GM19023 (cell line): Measurements from ENCODE around the gene AADACL3.
"Not testable (repeated sequence)": the region's sequence is repeated elsewhere in the genome, so short reads cannot be mapped to it uniquely, and the experiment has no call there.

ENCODE experiments used
- ATAC-seq: cut with Tn5 transposase; IDR thresholded peaks from one replicate; pipeline ENCODE4 v1.9.1; 2021; ENCODE audit warnings: mild to moderate bottlenecking, moderate library complexity; ENCODE audit not compliant: unreplicated experiment

Gene AADACL3

DNA sequence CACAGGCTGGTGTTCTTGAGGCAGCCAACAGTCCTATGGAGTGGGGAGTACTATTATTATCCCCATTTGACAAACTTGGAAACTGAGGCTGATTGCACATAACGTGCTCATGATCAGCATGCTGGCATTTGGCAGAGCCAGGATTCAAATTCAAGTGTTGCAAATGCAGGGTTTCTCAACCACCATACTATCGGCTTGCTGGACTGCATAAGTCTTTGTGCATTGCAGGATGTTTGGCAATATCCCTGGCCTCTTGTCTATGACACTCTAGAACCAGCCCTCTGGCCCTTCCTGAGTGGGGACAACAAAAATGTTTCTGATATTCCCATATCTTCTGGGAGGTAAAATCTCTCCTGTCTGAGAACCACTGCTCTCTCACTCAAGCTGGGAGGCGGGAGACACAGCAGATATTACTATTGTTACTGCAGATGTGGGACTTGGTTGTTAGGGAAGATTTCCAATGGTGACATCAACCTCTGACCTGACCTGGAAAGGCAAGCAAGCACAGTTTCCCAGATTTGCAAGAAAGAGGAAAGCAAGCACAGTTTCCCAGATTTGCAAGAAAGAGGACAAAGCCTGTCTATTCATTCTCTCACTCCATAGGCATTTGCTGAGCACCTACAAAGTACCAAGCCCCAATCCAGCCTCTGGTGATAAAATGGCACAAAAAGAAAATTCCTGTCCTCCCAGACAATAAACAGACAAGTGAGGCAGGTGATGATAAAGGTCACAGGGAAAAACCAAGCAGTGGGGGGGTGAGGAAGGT, 1.0 kb upstream of the AADACL3 start:
- no peak for ATAC-seq

DNA sequence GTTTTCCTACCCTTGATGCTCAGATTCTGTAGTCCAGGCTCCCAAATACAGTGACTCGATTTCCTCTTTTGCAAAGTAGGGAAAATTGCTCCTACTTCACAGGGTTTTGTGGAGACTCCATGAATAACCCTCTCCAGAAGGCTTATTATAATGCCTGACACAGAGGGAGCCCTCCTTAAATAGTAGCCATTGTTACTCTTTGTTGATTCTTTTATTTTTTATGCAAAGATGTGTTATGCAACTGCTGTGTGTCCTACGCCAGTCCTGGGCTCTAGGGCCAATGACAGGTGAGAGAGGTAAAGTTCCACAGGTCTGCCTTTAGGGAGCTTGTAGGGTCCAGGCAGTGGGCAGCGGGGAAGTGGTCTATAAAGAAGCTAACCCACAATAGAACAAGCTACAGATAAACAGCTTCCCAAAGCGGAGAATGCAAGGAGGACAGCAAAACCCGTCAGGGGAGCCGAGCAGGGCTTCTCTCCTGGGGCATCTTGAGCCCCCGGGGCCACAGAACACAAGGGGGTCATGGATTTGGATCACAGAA, 1.5 kb downstream of the AADACL3 start:
- no peak for ATAC-seq

DNA sequence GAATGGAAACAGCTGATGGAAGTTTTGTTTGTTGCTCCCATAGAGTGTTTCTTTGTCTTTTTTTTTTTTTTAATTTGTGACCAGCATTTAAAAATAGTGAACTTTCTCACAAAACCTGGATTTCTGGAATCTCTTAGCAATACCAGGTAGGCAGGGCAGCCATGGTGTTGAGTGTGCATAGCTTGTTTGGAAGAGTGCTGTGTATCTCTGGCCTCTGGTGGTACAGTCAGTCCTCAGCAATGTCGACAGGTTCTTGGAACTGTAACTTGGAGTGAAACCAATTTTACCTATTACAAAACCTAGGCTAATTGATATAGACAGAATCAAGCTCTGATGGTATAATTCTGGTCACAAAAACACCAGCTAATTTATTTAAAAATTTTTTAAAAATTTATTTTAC, 6.7 kb downstream of the AADACL3 start:
- ATAC-seq: no peak

DNA sequence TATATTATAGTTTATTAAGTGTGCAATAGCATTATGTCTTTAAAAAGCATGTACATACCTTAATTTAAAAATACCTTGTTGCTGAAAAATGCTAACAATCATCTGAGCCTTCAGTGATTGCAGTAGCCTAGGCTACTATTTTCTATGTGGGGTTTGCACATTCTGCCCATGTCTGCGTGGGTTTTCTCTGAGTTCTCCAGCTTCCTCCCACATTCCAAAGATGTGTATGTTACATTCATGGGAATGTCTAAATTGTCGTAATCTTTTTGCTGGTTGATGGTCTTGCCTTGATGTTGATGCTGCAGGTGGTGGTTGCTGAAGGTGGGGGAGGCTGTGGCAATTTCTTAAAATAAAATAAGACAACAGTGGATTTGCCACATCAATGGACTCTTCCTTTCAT, 12.5 kb downstream of the AADACL3 start:
- no peak for ATAC-seq

DNA sequence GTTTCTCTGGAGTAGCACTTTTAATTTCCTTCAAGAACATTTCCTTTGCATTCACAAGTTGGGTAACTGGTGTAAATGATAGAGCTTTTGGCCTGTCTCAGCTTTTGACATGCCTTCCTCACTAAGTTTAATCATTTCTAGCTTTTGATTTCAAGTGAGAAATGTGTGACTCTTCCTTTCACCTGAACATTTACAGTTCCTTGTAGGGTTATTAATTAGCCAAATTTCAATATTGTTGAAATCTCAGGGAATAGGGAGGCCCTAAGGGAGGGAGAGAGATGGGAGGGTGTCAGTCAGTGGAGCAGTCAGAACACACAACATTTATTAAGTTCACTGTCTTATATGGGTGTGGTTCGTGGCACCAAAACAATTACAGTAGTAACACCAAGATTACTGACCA, 14.2 kb downstream of the AADACL3 start:
- ATAC-seq: no peak

DNA sequence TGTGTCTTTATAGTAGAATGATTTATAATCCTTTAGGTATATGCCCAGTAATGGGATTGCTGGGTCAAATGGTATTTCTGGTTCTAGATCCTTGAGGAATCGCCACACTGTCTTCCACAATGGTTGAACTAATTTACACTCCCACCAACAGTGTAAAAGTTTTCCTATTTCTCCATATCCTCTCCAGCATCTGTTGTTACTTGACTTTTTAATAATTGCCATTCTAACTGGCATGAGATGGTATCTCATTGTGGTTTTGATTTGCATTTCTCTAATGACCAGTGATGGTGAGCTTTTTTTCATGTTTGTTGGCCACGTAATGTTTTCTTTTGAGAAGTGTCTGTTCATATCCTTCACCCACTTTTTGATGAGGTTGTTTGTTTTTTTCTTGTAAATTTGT, 15.2 kb downstream of the AADACL3 start:
- ATAC-seq: not testable (repeated sequence)

DNA sequence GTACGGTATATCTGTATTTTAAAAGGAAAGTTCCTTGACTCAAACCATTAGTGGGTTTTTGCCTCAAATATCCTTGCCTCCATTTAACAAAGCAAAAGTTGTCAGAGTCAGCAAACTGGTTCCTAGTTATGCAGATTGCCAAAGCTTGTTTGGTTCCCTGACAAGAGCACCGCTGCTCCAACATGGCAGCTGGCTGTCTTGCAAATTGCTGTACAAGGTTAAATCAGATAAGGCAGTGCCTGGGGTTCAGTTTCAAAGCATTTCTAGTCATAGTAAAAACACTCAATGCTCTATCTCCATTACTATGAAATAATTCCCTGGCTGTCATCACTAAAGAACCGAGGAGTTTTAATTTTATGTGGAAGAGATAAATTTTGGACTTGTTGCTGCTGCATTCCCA, 18.7 kb downstream of the AADACL3 start:
- ATAC-seq: no peak

DNA sequence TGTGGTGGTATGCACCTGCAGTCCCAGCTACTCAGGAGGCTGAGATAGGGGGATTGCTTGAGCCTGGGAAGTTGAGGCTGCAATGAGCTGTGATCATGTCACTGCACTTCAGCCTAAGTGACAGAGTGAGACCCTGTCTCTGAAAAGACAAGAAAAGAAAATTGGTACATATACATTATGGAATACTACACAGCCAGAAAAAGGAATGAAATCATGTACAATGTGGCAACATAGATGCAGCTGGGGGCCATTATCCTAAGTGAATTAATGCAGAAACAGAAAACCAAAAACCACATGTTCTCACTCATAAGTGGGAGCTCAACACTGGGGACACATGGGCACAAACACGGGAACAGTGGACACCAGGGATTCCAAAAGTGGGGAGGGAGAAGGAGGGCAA, 23.0 kb downstream of the AADACL3 start:
- no peak for ATAC-seq

DNA sequence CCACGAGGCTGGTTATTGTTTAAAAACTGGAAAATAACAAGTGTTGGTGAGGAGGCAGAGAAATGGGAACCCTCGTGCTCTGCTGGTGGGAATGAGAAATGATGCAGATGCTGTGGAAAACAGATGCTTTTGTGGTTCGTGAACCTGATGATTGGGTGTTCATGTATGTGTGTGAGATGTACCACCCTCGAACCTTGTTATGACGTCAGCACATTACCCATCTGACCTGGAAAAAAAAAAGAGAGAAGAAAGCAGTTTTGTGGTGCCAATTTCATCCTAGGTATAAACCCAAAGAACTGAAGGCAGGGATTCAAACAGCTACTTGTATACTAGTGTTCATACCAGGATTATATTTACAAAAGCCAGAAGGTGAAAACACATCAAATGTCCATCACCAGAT, 23.7 kb downstream of the AADACL3 start:
- no peak for ATAC-seq

DNA sequence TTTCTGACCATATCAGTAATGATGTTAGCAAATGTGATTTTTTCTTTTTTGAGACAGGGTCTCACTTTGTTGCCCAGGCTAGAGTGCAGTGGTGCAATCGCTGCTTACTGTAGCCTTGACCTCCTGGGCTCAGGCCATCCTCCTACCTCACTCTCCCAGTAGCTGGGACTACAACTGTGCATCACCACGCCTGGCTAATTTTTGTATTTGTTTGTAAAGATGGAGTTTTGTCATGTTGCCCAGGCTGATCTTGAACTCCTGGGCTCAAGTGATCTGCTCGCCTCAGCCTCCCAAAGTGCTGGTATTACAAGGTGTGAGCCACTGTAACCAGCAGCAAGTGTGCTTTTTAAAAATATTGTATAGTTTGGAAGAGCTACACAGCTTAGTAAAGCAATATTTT, 26.0 kb downstream of the AADACL3 start:
- no peak for ATAC-seq

DNA sequence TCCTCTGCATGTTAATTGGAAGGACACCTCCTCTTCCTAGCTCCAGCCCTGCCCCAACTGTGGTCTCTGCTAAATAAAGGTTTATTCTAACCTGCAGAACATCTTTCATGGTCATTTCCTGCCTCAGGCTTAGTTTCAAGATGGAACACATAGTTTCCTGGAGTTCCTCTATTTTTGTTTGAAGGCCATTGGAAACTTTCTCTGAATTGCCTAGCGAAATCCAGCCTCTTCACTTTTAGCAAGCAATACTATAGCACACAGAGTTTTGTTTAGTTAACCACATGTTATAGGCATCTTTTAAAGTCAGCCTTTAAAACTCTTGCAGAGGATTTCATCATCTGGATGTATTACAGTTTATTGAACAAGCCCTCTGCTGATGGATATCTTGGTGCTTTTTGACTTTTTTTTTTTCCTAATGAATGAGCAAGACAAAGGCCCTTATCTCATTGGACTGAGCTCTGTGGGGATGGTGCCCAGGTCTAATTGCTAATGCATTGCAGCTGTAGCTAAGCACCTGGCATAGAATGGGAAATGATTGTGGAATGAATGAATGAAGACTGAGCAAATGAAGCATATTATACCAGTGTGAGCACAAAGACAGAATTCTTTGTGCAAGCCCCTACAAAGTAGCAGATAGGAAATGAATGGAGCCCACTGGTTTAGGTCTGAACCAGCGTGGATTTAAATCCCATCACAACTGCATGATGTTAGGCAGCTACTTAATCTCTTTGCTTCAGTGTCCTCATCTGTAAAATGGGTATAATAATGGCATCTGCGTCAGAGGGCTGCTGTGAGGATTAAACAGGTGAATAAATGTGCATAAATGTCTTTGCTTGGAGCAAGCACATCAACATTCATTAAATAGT, 29.4 kb downstream of the AADACL3 start:
- ATAC-seq: no peak

DNA sequence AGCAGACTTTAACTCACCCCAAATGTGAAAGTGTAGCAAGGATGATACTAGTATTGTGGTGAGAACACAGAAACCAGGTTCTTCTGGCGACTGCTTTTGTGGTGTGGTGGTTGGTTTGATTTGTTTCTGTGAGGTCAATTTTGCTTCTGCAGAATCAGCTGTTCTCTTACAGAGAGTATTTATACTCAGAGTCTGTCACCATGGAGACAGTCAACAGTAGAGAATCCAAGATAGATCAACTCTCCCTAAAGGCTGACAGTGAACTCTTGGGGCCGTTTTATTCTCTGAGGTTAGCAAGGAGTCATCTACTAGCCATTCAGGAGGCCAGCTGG, 30.0 kb downstream of the AADACL3 start, which contains the start of gene CFAP107:
Gene CFAP107 (plus strand): TSS at position 209 of the 332 bp plus-strand sequence. CDS start 231 bp downstream, outside the sequence.
- ATAC-seq: no peak

DNA sequence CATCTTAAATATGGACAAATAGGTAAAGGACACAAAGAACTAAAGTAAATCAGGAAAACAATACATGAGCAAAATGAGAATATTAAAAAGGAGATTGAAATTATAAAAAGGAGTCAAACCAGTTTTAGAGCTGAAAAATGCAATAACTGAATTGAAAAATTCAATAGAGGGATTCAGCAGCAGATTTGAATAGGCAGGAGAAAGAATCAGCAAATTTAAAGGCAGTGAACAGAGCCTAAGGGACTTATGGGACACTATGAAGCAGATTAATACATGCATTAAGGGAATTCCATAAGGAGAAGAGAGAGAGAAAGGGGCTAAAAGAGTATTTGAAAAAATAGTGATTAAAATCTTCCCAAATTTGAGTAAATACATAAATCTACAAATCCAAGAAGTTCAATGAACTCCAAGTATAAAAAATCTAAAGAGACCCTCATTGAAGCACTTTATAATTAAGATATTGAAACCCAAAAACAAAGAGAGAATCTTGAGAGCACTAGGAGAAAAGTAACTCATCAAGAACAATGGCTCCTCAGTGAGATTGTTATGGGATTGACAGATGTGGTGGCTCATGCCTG, 33.0 kb downstream of the AADACL3 start:
- no peak for ATAC-seq

DNA sequence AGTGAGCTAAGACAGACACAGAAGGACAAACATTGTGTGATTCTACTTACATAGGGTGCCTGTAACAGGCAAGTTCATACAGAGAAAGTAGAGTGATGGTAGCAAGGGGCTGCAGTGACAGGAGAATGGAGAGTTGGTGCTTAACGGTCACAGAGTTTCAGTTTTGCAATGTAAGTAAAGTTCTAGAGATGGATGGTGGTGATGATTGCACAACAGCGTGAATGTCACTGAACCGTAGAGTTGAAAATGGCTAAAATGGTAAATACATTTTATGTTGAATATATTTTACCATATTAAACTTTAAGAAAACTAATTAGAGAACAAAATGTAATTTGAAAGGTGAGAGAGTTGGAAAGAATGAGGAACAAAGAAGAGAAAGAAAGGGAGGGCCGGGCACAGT, 38.8 kb downstream of the AADACL3 start:
- ATAC-seq: no peak

DNA sequence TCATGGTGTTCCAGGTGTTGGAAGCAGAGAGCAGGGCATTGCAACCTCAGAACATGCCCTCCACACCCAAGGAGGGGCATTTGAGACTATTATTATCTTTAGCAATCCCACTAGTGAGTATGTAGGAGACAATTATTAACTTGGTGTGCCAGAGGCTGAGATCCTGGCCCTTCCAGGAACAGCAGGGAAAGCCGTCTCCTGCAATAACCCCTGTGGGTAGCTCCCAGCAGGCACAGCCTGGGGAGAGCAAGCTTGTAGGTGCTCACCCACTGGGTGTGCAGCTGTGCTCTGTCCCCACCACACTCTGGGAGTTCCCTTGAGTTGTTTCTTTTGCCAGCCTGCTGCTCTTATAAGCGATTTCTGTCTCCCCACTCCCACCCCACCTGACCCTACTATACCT, 40.4 kb downstream of the AADACL3 start:
- ATAC-seq: no peak

DNA sequence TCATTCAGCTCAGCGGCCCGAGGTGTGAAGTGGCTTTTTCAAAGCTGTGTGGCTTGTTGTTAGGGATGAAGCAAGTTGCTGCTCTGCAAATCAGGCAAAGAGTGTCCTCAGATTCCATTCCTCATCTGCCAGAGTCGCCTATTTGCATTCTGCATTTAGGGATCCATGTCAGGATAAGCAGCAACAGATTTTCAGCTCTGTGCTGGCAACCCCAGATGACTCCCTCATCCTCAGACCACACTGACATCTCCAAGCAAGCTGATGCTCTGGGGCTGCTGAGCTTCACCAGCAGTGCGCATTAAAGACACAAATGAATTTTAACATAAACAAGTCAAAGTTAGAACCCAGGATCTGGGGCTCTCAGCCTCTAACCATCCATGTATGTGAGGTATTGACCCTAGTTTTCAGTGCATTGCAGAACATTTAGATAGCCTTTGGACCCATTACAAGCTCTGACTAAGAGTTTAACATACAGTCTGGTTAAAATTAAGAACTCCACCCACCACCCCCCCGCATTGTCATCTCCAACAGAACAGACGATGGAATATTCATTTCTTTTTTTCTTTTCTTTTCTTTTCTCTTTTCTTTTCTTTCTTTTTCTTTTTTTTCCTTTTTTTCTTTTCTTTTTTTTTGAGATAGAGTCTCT, 41.0 kb downstream of the AADACL3 start:
- no peak for ATAC-seq

DNA sequence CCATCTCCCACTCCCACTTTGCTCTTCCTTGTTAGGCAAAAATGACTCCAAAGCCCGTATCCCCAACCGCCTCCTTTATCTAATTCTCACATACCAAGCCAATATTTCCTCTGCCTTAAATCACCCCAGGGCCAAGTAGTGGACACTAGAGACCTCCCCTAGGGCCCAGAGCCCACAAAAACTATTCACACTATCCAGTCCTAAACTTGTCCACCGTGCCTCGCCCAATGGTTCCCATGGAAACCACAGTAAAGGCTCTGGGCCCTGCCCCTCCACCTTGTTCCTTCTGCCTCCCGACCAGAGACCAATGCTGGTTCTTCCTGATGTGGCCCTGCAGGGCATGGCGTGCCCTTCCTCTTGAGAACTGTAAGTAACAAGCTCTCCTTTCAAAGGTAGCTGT, 41.9 kb downstream of the AADACL3 start:
- no peak for ATAC-seq

DNA sequence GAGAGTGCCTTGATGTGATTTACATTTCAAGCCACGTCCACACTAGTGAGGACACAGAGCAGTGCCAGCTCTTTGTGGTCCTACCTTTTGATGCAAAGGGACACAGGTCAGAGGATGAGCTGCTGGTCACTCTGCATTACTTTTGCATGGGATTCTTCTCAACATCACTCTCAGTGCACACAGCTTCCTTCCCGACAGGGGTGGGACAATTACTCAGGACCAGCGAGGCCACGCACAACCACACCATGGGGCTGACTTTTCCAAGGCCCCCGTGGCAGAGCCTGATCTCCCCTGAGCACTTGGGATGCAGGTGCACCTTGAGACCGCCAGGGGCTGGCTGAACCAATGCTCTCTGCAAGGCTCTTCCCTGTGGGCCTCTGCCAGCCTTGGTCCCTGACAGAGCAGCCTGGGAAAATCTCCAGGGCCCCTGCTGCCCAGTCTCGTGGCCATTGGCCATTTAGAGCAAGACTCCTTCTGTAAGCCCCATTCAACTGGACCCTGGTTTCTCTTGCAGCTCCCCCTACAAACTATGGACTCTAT, 44.4 kb downstream of the AADACL3 start:
- ATAC-seq: no peak

DNA sequence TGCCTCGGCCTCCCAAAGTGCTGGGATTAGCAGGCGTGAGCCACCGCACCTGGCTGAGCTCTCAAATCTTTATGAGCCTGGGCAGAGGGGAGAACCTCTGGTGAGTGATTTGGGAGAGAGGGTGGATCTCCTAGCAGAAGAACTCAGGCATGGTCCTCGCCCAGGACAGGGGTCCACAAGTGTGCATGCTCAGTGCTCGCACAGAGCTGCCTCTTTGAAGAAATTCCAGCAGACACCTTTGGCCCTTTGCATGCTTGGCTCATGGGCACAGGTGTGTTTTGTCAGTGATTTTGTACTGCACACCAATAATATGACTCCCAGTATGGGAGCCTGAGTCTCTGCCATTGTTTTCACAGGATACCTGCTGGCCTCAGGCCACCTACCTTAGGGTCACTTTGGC, 45.9 kb downstream of the AADACL3 start:
- no peak for ATAC-seq

DNA sequence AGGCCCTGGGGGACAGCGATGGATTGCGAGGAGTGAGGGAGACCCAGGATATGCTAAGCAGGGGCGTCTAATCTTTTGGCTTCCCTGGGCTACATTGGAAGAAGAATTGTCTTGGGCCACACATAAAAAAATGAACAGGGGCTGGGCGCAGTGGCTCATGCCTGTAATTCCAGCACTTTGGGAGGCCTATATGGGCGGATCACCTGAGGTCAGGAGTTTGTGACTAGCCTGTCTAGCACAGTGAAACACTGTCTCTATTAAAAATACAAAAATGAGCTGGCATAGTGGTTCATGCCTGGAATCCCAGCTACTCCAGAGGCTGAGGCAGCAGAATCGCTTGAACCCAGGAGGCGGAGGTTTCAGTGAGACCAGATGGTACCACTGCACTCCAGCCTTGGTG, 46.9 kb downstream of the AADACL3 start:
- ATAC-seq: no peak

DNA sequence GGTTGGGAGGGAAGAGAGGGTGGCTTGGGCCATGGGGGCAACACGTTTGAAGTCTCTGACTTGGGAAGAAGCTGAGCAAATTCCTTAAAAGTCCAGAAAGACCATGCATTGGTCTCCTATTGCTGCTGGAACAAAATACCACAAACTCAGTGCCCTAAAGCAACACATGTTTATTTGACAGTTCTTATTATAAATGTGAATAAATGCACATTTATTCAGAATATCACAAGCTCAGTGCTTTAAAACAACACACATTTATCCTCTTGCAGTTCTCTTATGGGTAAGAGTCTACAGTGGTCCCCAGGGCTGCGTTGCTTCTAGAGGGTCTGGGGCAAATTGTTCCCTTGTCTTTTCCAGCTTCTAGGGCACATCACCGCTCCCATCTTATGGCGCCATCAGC, 47.6 kb downstream of the AADACL3 start:
- ATAC-seq: no peak
